ENCODE measurements around the gene EGFR. TPM values are rescaled to one million over a fixed set of nuclear protein-coding genes. Genes with fewer than 3 reads are reported as not detected.

The EGFR gene
- total RNA-seq, 2 experiments from 2014 or later: not detected

- intact Hi-C loops (cut with micrococcal nuclease): no loop called here
- CTCF ChIA-PET: interaction anchor here (3.2 kb wide), 1 partner anchor 204 kb away, joined by 16 read pairs; no protein-coding TSS in a partner anchor
- no peak overlapping the region for H3K4me3 Mint-ChIP-seq
- peaks cover 3% of the 10 kb centered on the region for H3K27me3 Mint-ChIP-seq
- no peak overlapping the region for H3K27ac Mint-ChIP-seq
- no peaks in the 10 kb centered on the region for H3K9me3 Mint-ChIP-seq
- no peak for DNase-seq
- H3K36me3 Mint-ChIP-seq: no peaks in the 10 kb centered on the region
- POLR2A ChIA-PET: no interaction called here
- no peaks in the 10 kb centered on the region for H3K4me1 Mint-ChIP-seq (ENCODE audit: low read depth)
Measured at GRCh38 chr7:55050281-55050680, 31.5 kb downstream of the EGFR start.

- no peaks in the 10 kb centered on the region for H3K4me1 Mint-ChIP-seq (ENCODE audit: low read depth)
- no peak for DNase-seq
- CTCF ChIA-PET: interaction anchor here (3.2 kb wide), 1 partner anchor 203 kb away, joined by 16 read pairs; no protein-coding TSS in a partner anchor
- H3K9me3 Mint-ChIP-seq: no peaks in the 10 kb centered on the region
- H3K27ac Mint-ChIP-seq: no peak overlapping the region
- peaks cover 8% of the 10 kb centered on the region for H3K27me3 Mint-ChIP-seq
- intact Hi-C loops (cut with micrococcal nuclease): no loop called here
- no peak overlapping the region for H3K4me3 Mint-ChIP-seq
- no peaks in the 10 kb centered on the region for H3K36me3 Mint-ChIP-seq
- POLR2A ChIA-PET: no interaction called here
Measured at GRCh38 chr7:55052081-55052480, 33.3 kb downstream of the EGFR start.

- no peak for DNase-seq
- Mint-ChIP-seq H3K4me1 (ENCODE audit: low read depth) (no peaks in the 10 kb centered on the region), H3K9me3 (no peaks in the 10 kb centered on the region), H3K27me3 (peaks cover 9% of the 10 kb centered on the region), H3K36me3 (no peaks in the 10 kb centered on the region), H3K4me3 (no peak overlapping the region), H3K27ac (no peak overlapping the region)
- ChIA-PET POLR2A (no interaction called here), CTCF (interaction anchor here (3.2 kb wide), 1 partner anchor 202 kb away, joined by 16 read pairs; no protein-coding TSS in a partner anchor)
- intact Hi-C loops (cut with micrococcal nuclease): no loop called here
Measured at GRCh38 chr7:55052741-55053427, 34.1 kb downstream of the EGFR start.

GRCh38 chr7:55053651-55054571 is 35.1 kb downstream of the EGFR start:
- intact Hi-C loops (cut with micrococcal nuclease): no loop called here
- H3K27me3 Mint-ChIP-seq: peaks cover 9% of the 10 kb centered on the region
- POLR2A ChIA-PET: no interaction called here
- no peak overlapping the region for H3K4me3 Mint-ChIP-seq
- H3K9me3 Mint-ChIP-seq: no peaks in the 10 kb centered on the region
- H3K4me1 Mint-ChIP-seq (ENCODE audit: low read depth): no peaks in the 10 kb centered on the region
- DNase-seq: no peak
- CTCF ChIA-PET: interaction anchor here (1.5 kb wide), 1 partner anchor 202 kb away, joined by 3 read pairs; no protein-coding TSS in a partner anchor
- H3K36me3 Mint-ChIP-seq: no peaks in the 10 kb centered on the region
- H3K27ac Mint-ChIP-seq: no peak overlapping the region

- Mint-ChIP-seq H3K27ac (no peak overlapping the region), H3K27me3 (peaks cover 9% of the 10 kb centered on the region), H3K4me1 (ENCODE audit: low read depth) (no peaks in the 10 kb centered on the region), H3K4me3 (no peak overlapping the region), H3K36me3 (no peaks in the 10 kb centered on the region), H3K9me3 (no peaks in the 10 kb centered on the region)
- CTCF ChIA-PET: interaction anchor here (1.5 kb wide), 1 partner anchor 201 kb away, joined by 3 read pairs; no protein-coding TSS in a partner anchor
- POLR2A ChIA-PET: no interaction called here
- DNase-seq: no peak
- intact Hi-C loops (cut with micrococcal nuclease): no loop called here
Measured at GRCh38 chr7:55054758-55055157, 35.9 kb downstream of the EGFR start.

GRCh38 chr7:55055479-55055878 is 36.7 kb downstream of the EGFR start:
- H3K27ac Mint-ChIP-seq: no peak overlapping the region
- H3K36me3 Mint-ChIP-seq: no peaks in the 10 kb centered on the region
- H3K27me3 Mint-ChIP-seq: peaks cover 11% of the 10 kb centered on the region
- H3K9me3 Mint-ChIP-seq: no peaks in the 10 kb centered on the region
- intact Hi-C loops (cut with micrococcal nuclease): no loop called here
- H3K4me3 Mint-ChIP-seq: no peak overlapping the region
- ChIA-PET POLR2A (no interaction called here), CTCF (no interaction called here)
- DNase-seq: no peak
- H3K4me1 Mint-ChIP-seq (ENCODE audit: low read depth): no peaks in the 10 kb centered on the region

- Mint-ChIP-seq H3K4me3 (no peak overlapping the region), H3K27ac (no peak overlapping the region), H3K27me3 (peaks cover 12% of the 10 kb centered on the region), H3K9me3 (no peaks in the 10 kb centered on the region), H3K36me3 (no peaks in the 10 kb centered on the region), H3K4me1 (ENCODE audit: low read depth) (no peaks in the 10 kb centered on the region)
- intact Hi-C loops (cut with micrococcal nuclease): no loop called here
- CTCF ChIA-PET: no interaction called here
- POLR2A ChIA-PET: no interaction called here
- DNase-seq: no peak
Measured at GRCh38 chr7:55056068-55056467, 37.3 kb downstream of the EGFR start.

- intact Hi-C loops (cut with micrococcal nuclease): no loop called here
- Mint-ChIP-seq H3K9me3 (no peaks in the 10 kb centered on the region), H3K4me1 (ENCODE audit: low read depth) (no peaks in the 10 kb centered on the region), H3K27ac (no peak overlapping the region), H3K27me3 (peaks cover 13% of the 10 kb centered on the region), H3K36me3 (no peaks in the 10 kb centered on the region), H3K4me3 (no peak overlapping the region)
- POLR2A ChIA-PET: no interaction called here
- DNase-seq: no peak
- CTCF ChIA-PET: no interaction called here
Measured at GRCh38 chr7:55056577-55057480, 38.0 kb downstream of the EGFR start.

- no peaks in the 10 kb centered on the region for H3K4me1 Mint-ChIP-seq (ENCODE audit: low read depth)
- H3K9me3 Mint-ChIP-seq: no peaks in the 10 kb centered on the region
- CTCF ChIA-PET: no interaction called here
- DNase-seq: no peak
- H3K27me3 Mint-ChIP-seq: peaks cover 17% of the 10 kb centered on the region
- no peak overlapping the region for H3K4me3 Mint-ChIP-seq
- no peak overlapping the region for H3K27ac Mint-ChIP-seq
- H3K36me3 Mint-ChIP-seq: no peaks in the 10 kb centered on the region
- POLR2A ChIA-PET: no interaction called here
- intact Hi-C loops (cut with micrococcal nuclease): no loop called here
Measured at GRCh38 chr7:55058314-55058713, 39.5 kb downstream of the EGFR start.

GRCh38 chr7:55059021-55059420 is 40.2 kb downstream of the EGFR start:
- intact Hi-C loops (cut with micrococcal nuclease): no loop called here
- no peak overlapping the region for H3K4me3 Mint-ChIP-seq
- no peak for DNase-seq
- H3K27ac Mint-ChIP-seq: no peak overlapping the region
- peaks cover 20% of the 10 kb centered on the region for H3K27me3 Mint-ChIP-seq
- H3K4me1 Mint-ChIP-seq (ENCODE audit: low read depth): no peaks in the 10 kb centered on the region
- peaks cover 2% of the 10 kb centered on the region for H3K9me3 Mint-ChIP-seq
- ChIA-PET POLR2A (no interaction called here), CTCF (no interaction called here)
- H3K36me3 Mint-ChIP-seq: no peaks in the 10 kb centered on the region

- intact Hi-C loops (cut with micrococcal nuclease): no loop called here
- H3K27me3 Mint-ChIP-seq: peaks cover 23% of the 10 kb centered on the region
- no peaks in the 10 kb centered on the region for H3K36me3 Mint-ChIP-seq
- POLR2A ChIA-PET: no interaction called here
- H3K4me1 Mint-ChIP-seq (ENCODE audit: low read depth): no peaks in the 10 kb centered on the region
- H3K27ac Mint-ChIP-seq: no peak overlapping the region
- no peak overlapping the region for H3K4me3 Mint-ChIP-seq
- no peak for DNase-seq
- H3K9me3 Mint-ChIP-seq: peaks cover 2% of the 10 kb centered on the region
- CTCF ChIA-PET: no interaction called here
Measured at GRCh38 chr7:55060085-55060484, 41.3 kb downstream of the EGFR start.

- DNase-seq: no peak
- Mint-ChIP-seq H3K4me1 (ENCODE audit: low read depth) (no peaks in the 10 kb centered on the region), H3K27me3 (peaks cover 22% of the 10 kb centered on the region), H3K9me3 (peaks cover 2% of the 10 kb centered on the region), H3K36me3 (no peaks in the 10 kb centered on the region), H3K27ac (no peak overlapping the region), H3K4me3 (no peak overlapping the region)
- intact Hi-C loops (cut with micrococcal nuclease): no loop called here
- POLR2A ChIA-PET: no interaction called here
- CTCF ChIA-PET: no interaction called here
Measured at GRCh38 chr7:55060636-55061022, 41.8 kb downstream of the EGFR start.
